Left lung (tissue), 10 donors: ENCODE data around the gene IFIT2. TPM values are rescaled to one million over a fixed set of nuclear protein-coding genes. Genes with fewer than 3 reads are reported as not detected.

Experiments
- ATAC-seq: fragments of 200-7000 bp; cut with Tn5 transposase; one replicate; pipeline ENCODE4 v1.9.1; 2020; ENCODE audit warnings: moderate library complexity
- DNase-seq, 4 donors: peaks; one replicate each; pipeline ENCODE4 v3.0.0-alpha.2; 2013 to 2020
- H3K27ac ChIP-seq, 2 donors: fragments of 200-600 bp; sonication (generic) in 1 of 2; one replicate each; pipeline versions ENCODE4 v1.5.0 to v1.8.0; 2020 to 2021
- H3K27me3 ChIP-seq, 2 donors: fragments of 200-600 bp; sonication (generic) in 1 of 2; one replicate each; pipeline versions ENCODE4 v1.5.0 to v1.8.0; 2020 to 2021
- H3K36me3 ChIP-seq, 2 donors: fragments of 200-600 bp; sonication (generic) in 1 of 2; one replicate each; pipeline versions ENCODE4 v1.5.0 to v1.8.0; 2020 to 2021
- H3K4me1 ChIP-seq, 2 donors: fragments of 200-600 bp; one replicate each; pipeline ENCODE4 v1.8.0; 2021
- H3K4me3 ChIP-seq, 2 donors: fragments of 200-600 bp; sonication (generic) in 1 of 2; one replicate each; pipeline versions ENCODE4 v1.5.0 to v1.8.0; 2020 to 2021; ENCODE audit warnings: mild to moderate bottlenecking in 1 of 2
- H3K9me3 ChIP-seq, 2 donors: fragments of 200-600 bp; sonication (generic) in 1 of 2; one replicate each; pipeline versions ENCODE4 v1.5.0 to v1.8.0; 2020 to 2021
- CTCF ChIP-seq, 2 donors: fragments of 200-600 bp; sonication (generic) in 1 of 2; IDR thresholded peaks; one replicate each; pipeline versions ENCODE4 v1.5.0 to v1.8.0; 2021; ENCODE audit warnings: antibody characterized with exemption in 2 of 2
- intact Hi-C, 2 donors: fragments of 100-400 bp; cut with DNase I; formaldehyde crosslinking; loops; one replicate each; pipeline versions ENCODE4 v1.11.2 to v1.14.2; 2022
- polyA plus RNA-seq, 6 donors: library from polyadenylated mRNA; unstranded; fragments of 120-200 nt; gene quantifications; one replicate each; pipeline ENCODE4 v1.2.1, GENCODE V29; 2013; ENCODE audit not compliant: insufficient read length in 6 of 6
- total RNA-seq, 2 donors: library from RNA; stranded (reverse); fragmentation: NEBNext Ultra II Directional; extraction: Animal tissue kit (Norgen Biotek cat#: 25700); gene quantifications; one replicate each; pipeline ENCODE4 v1.2.1, GENCODE V29; 2021
- donor health status: DM: no; HTN: yes; CAD: no.
- donor health status: DM: no; HTN: no; CAD: no.

The IFIT2 gene
- total and polyA plus RNA-seq, 8 donors, result 9.4 to 26.1 (median 14.4) TPM

GRCh38 chr10:89355394-89355931, 53.6 kb downstream of the IFIT2 start:
- no peak overlapping the region for H3K4me3 ChIP-seq
- DNase-seq, result peak in 1 of 4 donors; percentile 47
- no peaks in the 10 kb centered on the region for H3K36me3 ChIP-seq
- no peak for TF ChIP-seq CTCF (IDR thresholded peaks at IDR 0.05)
- H3K27me3 ChIP-seq, result no peaks in the 10 kb centered on the region
- intact Hi-C loops, result no loop called here
- ATAC-seq, result no peak
- no peak overlapping the region for H3K27ac ChIP-seq
- H3K4me1 ChIP-seq, result peaks cover 8 to 14% of the 10 kb centered on the region in 2 donors
- H3K9me3 ChIP-seq, result no peaks in the 10 kb centered on the region

- DNase-seq (no peak), ATAC-seq (no peak)
- Histone ChIP-seq H3K27ac (no peak overlapping the region), H3K4me3 (no peak overlapping the region), H3K4me1 (no peaks in the 10 kb centered on the region), H3K27me3 (no peaks in the 10 kb centered on the region), H3K36me3 (no peaks in the 10 kb centered on the region), H3K9me3 (no peaks in the 10 kb centered on the region)
- TF ChIP-seq CTCF (IDR thresholded peaks at IDR 0.05), result no peak
- intact Hi-C loops, result no loop called here
Measured at GRCh38 chr10:89357096-89357495, 55.2 kb downstream of the IFIT2 start.

- Histone ChIP-seq H3K27ac (no peak overlapping the region), H3K4me3 (no peak overlapping the region), H3K4me1 (no peaks in the 10 kb centered on the region), H3K9me3 (no peaks in the 10 kb centered on the region), H3K36me3 (no peaks in the 10 kb centered on the region), H3K27me3 (no peaks in the 10 kb centered on the region)
- intact Hi-C loops, result no loop called here
- DNase-seq, result no peak
- no peak for TF ChIP-seq CTCF (IDR thresholded peaks at IDR 0.05)
- no peak for ATAC-seq
Measured at GRCh38 chr10:89357975-89358374, 56.1 kb downstream of the IFIT2 start.

Other genes with a start within 250 kb of the IFIT2 start
- gene CH25H, start 94.7 kb upstream of the IFIT2 start, total RNA-seq, result 10 to 100 TPM in 1 of 2 donors, 1 to 10 TPM in 1; 9.8 to 14.7 TPM
- gene CH25H, start 94.7 kb upstream of the IFIT2 start, polyA plus RNA-seq, result under 1 TPM; 0.10 to 0.31 (median 0.19) TPM
- 100 to 1,000 TPM; 117 to 137 TPM for gene LIPA, start 50.3 kb upstream of the IFIT2 start, total RNA-seq
- gene LIPA, start 50.3 kb upstream of the IFIT2 start, polyA plus RNA-seq, result 10 to 100 TPM; 58.0 to 65.4 (median 61.8) TPM
- gene IFIT3, start 26.0 kb downstream of the IFIT2 start, total RNA-seq, result 10 to 100 TPM; 36.2 to 48.9 TPM
- 10 to 100 TPM; 12.4 to 16.9 (median 13.5) TPM for gene IFIT3, start 26.0 kb downstream of the IFIT2 start, polyA plus RNA-seq
- not detected for gene IFIT1B, start 76.0 kb downstream of the IFIT2 start, total RNA-seq
- gene IFIT1B, start 76.0 kb downstream of the IFIT2 start, polyA plus RNA-seq, result under 1 TPM; 0.20 to 0.92 (median 0.47) TPM
- gene IFIT1, start 90.6 kb downstream of the IFIT2 start, total RNA-seq, result 10 to 100 TPM; 30.7 to 34.8 TPM
- 10 to 100 TPM; 12.6 to 23.5 (median 19.3) TPM for gene IFIT1, start 90.6 kb downstream of the IFIT2 start, polyA plus RNA-seq
- 10 to 100 TPM; 21.4 to 26.3 TPM for gene IFIT5, start 112.5 kb downstream of the IFIT2 start, total RNA-seq
- gene IFIT5, start 112.5 kb downstream of the IFIT2 start, polyA plus RNA-seq, result 10 to 100 TPM; 14.0 to 20.0 (median 17.8) TPM
- 1 to 10 TPM; 1.5 to 6.3 TPM for gene SLC16A12, start 233.5 kb downstream of the IFIT2 start, total RNA-seq
- gene SLC16A12, start 233.5 kb downstream of the IFIT2 start, polyA plus RNA-seq, result 1 to 10 TPM in 3 of 6 donors, under 1 TPM in 3; 0.90 to 1.7 (median 1.1) TPM